GM21423 (cell line): Measurements from ENCODE around the gene CTIF.

Experiments used
- ATAC-seq: cut with Tn5 transposase; IDR thresholded peaks from one replicate; pipeline ENCODE4 v1.9.1; 2021; ENCODE audit warnings: mild to moderate bottlenecking, moderate library complexity; ENCODE audit not compliant: unreplicated experiment

The CTIF gene

DNA sequence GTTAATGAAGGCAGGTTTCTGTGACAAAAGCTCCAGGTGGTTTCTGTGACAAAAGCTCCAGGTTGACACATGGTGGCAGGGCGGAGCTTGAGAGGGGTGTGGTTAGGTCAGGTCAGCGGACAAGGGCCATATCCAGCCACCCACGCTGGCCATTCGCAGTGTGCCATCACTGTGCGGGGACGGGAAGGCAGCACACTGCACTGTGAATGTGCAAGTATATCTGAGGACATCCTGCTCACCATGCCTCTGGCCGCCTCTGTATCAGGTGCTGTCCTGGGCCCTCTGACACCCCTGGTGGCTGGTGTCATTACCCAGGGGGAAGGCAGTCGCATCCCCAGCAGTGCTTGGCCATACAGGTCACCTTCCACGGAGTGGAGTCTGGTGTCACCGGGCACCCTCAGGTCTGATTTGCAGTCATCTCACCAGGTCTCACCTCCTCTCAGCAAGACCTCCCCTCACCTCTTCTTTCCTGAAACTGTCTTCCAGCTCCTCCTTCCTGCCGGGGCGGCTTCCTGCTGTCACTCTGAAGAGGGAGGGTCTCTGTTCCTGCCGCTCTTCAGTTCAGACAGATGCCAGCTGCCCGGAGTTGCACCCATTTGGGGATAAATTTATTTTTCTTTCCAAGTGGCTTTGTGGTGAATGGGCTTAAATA, 34.9 kb downstream of the CTIF start:
- no peak for ATAC-seq

- no peak for ATAC-seq
These were observed 36.0 kb downstream of the CTIF start for GRCh38 chr18:48574667-48575300.

DNA sequence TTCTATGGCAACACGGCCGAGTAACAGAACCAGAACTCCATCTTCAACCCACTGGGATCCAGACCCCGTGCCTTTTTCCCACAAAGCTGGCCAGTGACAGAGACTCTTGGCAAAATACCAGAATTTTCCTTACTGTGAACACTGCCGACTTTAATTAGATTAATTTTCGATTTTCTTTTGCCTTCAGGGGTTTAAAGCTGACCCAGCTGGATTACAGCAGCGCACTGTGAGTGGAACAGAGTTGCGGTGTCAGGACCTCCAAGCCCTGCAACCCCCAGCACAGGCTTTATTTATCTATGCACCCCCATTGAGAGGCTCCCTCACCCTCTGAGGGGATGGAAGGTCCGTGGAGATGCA, 36.4 kb downstream of the CTIF start:
- no peak for ATAC-seq

DNA sequence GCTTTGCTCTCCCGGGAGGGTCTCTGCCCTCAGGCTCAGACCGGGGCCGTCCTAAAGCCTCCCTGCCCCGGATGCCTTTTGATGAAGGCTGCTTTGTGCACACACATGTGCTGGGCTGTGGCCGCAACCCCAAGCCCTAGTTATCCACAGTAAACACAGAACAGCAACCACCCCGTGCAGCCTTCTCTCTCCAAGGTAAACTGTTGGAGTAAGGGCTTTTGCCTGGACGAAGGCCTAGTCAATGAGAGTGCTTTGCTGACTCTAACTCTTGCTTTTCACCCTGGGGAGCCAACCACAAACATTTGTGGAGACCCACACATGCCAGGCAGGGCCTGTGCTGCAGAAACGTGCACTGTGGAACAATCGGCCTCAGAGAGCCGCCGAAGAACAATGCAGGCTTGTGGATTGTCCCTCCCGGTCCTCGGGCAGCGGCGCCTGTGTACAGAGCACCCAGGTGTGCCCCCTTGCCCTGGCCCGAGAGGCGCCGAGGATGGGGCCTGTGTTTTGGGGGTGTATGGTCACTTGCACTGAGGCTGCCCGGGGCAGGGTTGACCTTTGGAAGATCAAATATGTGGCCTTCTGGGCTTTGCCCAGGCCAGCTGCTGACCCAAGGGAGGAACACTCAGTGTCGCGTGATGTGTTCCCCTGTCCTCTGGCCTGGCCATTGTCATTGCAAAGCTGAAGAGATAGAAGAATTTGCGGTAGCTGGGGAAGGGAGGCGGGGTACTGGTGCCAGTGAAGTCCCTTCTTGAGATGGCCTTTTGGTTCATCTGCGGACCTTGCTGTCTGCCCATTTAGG, 37.0 kb downstream of the CTIF start:
- ATAC-seq, result no peak

GRCh38 chr18:48576457-48576771, 37.6 kb downstream of the CTIF start:
- no peak for ATAC-seq

- no peak for ATAC-seq
These were observed 38.8 kb downstream of the CTIF start for GRCh38 chr18:48577478-48578190.

DNA sequence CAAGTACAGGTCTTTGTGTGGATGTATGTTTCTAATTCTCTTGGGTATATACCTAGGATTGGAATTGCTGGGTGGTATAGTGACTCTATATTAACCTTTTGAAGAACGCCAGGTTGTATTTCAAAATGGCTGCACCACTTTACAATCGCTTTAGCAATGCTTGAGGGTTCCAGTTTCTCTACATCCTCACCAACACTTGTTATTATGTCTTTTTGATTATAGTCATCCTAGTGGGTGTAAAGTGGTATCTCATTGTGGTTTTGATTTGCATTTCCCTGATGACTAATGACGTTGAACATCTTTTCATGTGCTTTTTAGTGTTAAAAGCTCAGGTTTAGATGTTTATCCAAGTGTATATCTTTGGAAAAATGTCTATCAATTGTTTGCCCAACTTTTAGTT, 39.5 kb downstream of the CTIF start:
- ATAC-seq, result no peak

- ATAC-seq, result no peak
These were observed 41.2 kb downstream of the CTIF start for GRCh38 chr18:48580066-48580465.

DNA sequence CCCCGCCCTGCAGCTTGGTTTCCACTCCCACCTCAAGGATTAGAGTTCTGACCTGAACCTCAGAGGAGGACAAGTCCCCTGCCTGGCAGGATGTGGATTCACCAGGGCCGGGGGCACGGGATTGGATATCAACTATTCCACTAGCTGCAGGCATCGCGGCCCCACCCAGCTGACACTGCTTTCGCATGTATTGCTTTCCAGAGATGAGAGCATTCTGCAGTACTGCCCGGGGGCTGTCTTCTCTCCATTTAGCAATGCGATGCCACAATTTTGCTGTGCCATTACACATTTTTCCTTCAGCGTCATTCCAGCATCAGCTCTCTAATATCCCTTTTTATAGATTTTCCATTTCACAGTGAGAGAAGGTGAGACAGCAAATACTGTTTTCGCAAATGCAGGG, 42.0 kb downstream of the CTIF start:
- ATAC-seq, result no peak

DNA sequence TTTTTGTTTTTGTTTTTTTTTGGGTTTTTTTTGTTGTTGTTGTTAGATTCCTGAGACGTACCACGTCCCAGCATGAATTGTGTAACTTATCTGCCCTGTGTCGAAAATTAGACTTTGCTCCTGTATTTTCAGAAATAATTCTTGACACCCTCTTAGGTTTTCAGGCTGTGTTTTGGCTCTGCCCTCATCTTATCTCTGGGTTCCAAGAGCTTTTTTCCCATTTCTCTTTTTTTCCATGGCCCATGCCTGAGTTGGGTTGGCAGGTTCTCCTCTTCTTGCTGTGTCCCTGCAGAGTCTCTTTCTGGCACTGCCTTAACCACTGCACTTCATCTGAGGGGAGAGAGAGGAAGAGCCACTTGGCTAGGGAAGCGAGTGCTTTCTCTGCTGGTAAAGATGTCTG, 42.4 kb downstream of the CTIF start:
- no peak for ATAC-seq

- no peak for ATAC-seq
These were observed 43.1 kb downstream of the CTIF start for GRCh38 chr18:48581941-48582340.

- no peak for ATAC-seq
These were observed 44.1 kb downstream of the CTIF start for GRCh38 chr18:48582946-48583345.

- ATAC-seq, result no peak
These were observed 44.7 kb downstream of the CTIF start for GRCh38 chr18:48583573-48583972.

DNA sequence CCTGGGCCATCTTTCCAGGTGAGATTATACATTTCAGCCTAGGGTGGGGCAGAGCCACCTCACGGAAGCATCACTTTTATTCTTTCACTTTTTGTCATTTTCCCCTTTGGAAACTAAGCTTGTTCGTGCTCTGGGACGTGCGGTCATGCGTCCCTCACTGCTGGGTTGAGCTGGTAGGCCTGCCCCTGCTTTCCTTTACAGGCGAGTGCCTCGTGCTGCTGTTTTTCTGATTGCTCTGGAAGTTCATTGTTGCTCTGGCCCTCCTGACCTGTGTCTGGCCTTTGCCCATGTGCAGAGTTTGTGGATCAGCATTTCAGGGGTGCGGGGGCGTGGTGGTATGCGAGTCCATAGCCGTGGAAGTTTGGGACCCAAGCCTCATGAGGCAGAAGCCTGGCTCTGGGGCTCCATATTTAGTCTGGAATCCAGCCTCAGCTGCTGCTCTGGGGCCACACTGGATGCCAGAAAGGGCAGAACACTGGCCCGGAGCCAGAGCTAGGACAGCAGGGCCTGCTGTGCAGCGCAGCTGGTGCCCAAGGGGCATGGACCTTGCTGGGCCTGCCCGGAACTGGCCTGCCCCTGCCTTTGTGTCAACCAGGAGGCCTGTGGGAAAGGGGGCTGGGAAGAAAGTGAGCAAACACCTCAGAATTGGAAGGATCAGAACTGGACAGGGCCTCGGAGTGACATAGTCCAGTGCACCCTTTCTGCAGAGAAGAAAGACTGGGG, 51.1 kb downstream of the CTIF start:
- ATAC-seq, result no peak

GRCh38 chr18:48590678-48591077, 51.8 kb downstream of the CTIF start:
- ATAC-seq, result no peak

DNA sequence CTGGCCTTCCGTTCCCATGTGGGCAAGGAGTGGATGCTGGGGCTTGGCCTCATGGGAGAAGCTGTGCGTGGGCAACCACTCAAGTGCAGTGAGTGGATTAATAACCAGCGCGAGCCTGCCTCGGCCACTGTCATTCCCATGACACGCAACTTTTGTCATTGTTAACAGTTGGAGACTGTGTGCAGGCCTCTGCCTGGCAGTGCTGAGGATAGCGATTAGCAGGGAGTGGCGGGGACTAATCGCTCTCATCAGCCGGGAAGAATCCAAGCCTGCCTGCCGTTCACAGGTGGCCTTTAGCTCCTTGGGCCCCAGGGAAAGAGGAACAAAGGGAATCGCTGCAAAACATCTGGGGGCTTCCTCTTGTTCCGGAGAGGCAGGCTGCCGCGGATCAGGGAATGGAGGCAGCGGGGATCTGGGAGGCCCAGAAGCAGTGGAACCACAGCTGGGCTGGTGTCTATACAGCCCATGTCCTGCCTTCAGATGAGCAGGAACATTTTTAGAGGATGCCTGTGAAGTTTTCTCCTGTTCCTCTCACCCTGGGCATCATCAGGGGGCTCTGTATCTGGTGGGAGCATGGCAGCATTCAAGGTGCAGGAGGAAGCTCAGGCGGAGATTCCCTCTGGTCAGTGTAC, 53.8 kb downstream of the CTIF start:
- no peak for ATAC-seq

GRCh38 chr18:48594471-48595094, 55.8 kb downstream of the CTIF start:
- ATAC-seq, result no peak

DNA sequence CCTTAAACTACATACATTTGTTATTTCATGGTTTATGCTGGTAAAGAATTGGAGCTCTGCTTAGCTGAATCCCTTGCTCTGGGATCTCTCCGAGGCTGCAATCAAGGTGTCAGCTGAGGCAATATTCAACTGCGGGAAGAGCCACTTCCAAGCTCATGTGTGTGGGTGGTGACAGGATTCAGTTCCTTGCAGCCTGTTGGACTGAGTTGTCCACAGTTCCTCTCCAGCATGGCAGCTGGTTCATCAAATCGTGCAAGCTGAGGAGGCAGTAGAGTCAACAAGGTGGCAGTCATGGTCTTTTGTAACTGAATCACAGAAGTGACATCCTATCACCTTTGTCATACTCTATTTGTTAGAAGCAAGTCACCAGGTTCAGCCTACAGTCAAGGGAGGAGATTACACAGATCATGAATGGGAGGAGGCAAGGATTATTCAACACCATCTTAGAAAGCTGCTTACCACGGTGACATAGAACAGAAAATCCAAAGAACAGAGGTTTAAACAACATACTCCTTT, 56.9 kb downstream of the CTIF start:
- no peak for ATAC-seq

- ATAC-seq, result no peak
These were observed 58.3 kb downstream of the CTIF start for GRCh38 chr18:48597110-48597509.

GRCh38 chr18:48597671-48598070, 58.8 kb downstream of the CTIF start:
- no peak for ATAC-seq
